PC-3 (cell line): ENCODE results near the gene GRWD1. TPM values are rescaled to one million over a fixed set of nuclear protein-coding genes. Genes with fewer than 3 reads are reported as not detected.

ENCODE experiments used
- ATAC-seq: fragments of 200-7000 bp; cut with Tn5 transposase; 2 replicates; pipeline ENCODE4 v1.9.1; 2020; ENCODE audit warnings: mild to moderate bottlenecking, moderate library complexity
- BruUV-seq: library from RNA; stranded (reverse); fragments of 400-500 nt; replicated peaks from 2 replicates; lab custom pipeline; 2021; lab: Mats Ljungman, UMichigan
- CTCF ChIA-PET: fragments of 300-600 bp; sonication (Branson Sonifier 250); formaldehyde crosslinking; loops from one replicate; lab custom pipeline; 2022; ENCODE audit warnings: antibody characterized with exemption; lab: Charles Lee
- POLR2A ChIA-PET: fragments of 300-600 bp; sonication (Branson Sonifier 250); formaldehyde crosslinking; loops from one replicate; lab custom pipeline; 2022; ENCODE audit warnings: antibody characterized with exemption; ENCODE audit not compliant: unreplicated experiment; lab: Charles Lee
- DNase-seq: peaks from one replicate; pipeline ENCODE4 v3.0.0-alpha.2; 2015
- H2AFZ ChIP-seq: fragments of 300-600 bp; sonication (generic); 2 replicates; pipeline ENCODE4 v1.6.0; 2016; ENCODE audit warnings: antibody characterized with exemption, low read length
- H3F3A ChIP-seq: fragments of 300-600 bp; sonication (generic); one replicate; pipeline ENCODE4 v1.6.0; 2017; ENCODE audit warnings: antibody characterized with exemption, low read length, control low read depth, mild to moderate bottlenecking; ENCODE audit not compliant: unreplicated experiment
- H3K27ac ChIP-seq: fragments of 300-600 bp; sonication (generic); 2 replicates; pipeline ENCODE4 v1.5.1; 2016; ENCODE audit warnings: mild to moderate bottlenecking, low read length
- H3K27me3 ChIP-seq: fragments of 300-600 bp; sonication (generic); 2 replicates; pipeline ENCODE4 v1.6.1; 2016; ENCODE audit warnings: low read length, mixed read lengths
- H3K36me3 ChIP-seq: fragments of 300-600 bp; sonication (generic); 2 replicates; pipeline ENCODE4 v1.6.1; 2016; ENCODE audit warnings: low read depth, mixed run types, low read length, mixed read lengths
- H3K4me1 ChIP-seq: fragments of 300-600 bp; sonication (generic); 2 replicates; pipeline ENCODE4 v1.5.1; 2016; ENCODE audit warnings: low read length; ENCODE audit not compliant: insufficient read depth
- H3K4me2 ChIP-seq: fragments of 300-600 bp; sonication (generic); 2 replicates; pipeline ENCODE4 v1.6.0; 2016; ENCODE audit warnings: low read length
- H3K4me3 ChIP-seq: fragments of 300-600 bp; sonication (generic); 2 replicates; pipeline ENCODE4 v1.5.1; 2016; ENCODE audit warnings: mild to moderate bottlenecking, low read length, mixed read lengths
- H3K79me2 ChIP-seq: fragments of 300-600 bp; sonication (generic); 2 replicates; pipeline ENCODE4 v1.6.1; 2017; ENCODE audit warnings: low read length, mixed read lengths
- H3K9ac ChIP-seq: fragments of 300-600 bp; sonication (generic); 2 replicates; pipeline ENCODE4 v1.6.0; 2016; ENCODE audit warnings: mild to moderate bottlenecking, low read length
- H3K9me2 ChIP-seq: fragments of 300-600 bp; sonication (generic); replicated peaks from 2 replicates; pipeline ENCODE4 v1.6.1; 2016; ENCODE audit warnings: mixed run types, low read length, mixed read lengths
- H3K9me3 ChIP-seq: fragments of 300-600 bp; sonication (generic); 2 replicates; pipeline ENCODE4 v1.6.1; 2016; ENCODE audit warnings: low read length, mixed read lengths
- H4K20me1 ChIP-seq: fragments of 300-600 bp; sonication (generic); 2 replicates; pipeline ENCODE4 v1.6.1; 2016; ENCODE audit warnings: low read length, mixed read lengths
- EZH2 ChIP-seq: fragments of 300-600 bp; sonication (generic); IDR thresholded peaks from one replicate; pipeline ENCODE4 v1.6.1; 2017; ENCODE audit warnings: antibody characterized with exemption, mild to moderate bottlenecking, low read length; ENCODE audit not compliant: unreplicated experiment
- EZH2phosphoT487 ChIP-seq: fragments of 300-600 bp; sonication (generic); IDR thresholded peaks from 2 replicates; pipeline ENCODE4 v1.6.1; 2018; ENCODE audit warnings: mild to moderate bottlenecking, antibody characterized with exemption, low read length, borderline replicate concordance
- intact Hi-C: fragments of 100-400 bp; cut with micrococcal nuclease; formaldehyde crosslinking; loops from 2 replicates; pipeline ENCODE4 v1.9.0; 2023
- total RNA-seq: library from RNA; depleted of rRNA; stranded (reverse); fragments of >200 nt; gene quantifications from 2 replicates; pipeline ENCODE4 v1.2.3, GENCODE V29; 2014
- TF ChIP-seq, protein P1 (sequence below): fragments of 300-600 bp; sonication (generic); conservative IDR thresholded peaks from 2 replicates; pipeline ENCODE4 v1.5.1; 2017; ENCODE audit warnings: antibody characterized with exemption, low read depth, mild to moderate bottlenecking, low read length

The GRWD1 gene
- total RNA-seq, 1 experiment from 2014 or later, result 33.2 TPM

DNA sequence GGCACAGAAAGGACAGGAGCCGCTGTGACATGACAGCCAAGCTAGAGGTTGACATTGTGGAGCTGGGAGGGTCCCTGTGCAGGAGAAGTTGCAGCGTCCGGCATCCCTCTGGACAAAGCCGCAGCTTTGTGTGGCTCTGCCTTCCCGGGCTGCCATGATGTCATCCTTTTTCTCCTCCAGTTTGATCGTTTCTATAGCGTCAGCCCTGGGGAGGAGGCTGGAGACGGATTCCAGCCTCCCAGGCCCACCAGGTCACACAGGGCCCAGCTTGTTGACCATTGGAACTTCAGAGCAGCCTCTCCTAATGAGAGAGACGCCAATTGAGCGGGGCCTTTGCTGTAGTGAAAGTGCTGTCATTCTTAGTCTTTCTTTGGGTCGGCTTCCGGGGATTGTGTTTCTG lies 5.8 kb downstream of the GRWD1 start:
- no peak for DNase-seq

DNA sequence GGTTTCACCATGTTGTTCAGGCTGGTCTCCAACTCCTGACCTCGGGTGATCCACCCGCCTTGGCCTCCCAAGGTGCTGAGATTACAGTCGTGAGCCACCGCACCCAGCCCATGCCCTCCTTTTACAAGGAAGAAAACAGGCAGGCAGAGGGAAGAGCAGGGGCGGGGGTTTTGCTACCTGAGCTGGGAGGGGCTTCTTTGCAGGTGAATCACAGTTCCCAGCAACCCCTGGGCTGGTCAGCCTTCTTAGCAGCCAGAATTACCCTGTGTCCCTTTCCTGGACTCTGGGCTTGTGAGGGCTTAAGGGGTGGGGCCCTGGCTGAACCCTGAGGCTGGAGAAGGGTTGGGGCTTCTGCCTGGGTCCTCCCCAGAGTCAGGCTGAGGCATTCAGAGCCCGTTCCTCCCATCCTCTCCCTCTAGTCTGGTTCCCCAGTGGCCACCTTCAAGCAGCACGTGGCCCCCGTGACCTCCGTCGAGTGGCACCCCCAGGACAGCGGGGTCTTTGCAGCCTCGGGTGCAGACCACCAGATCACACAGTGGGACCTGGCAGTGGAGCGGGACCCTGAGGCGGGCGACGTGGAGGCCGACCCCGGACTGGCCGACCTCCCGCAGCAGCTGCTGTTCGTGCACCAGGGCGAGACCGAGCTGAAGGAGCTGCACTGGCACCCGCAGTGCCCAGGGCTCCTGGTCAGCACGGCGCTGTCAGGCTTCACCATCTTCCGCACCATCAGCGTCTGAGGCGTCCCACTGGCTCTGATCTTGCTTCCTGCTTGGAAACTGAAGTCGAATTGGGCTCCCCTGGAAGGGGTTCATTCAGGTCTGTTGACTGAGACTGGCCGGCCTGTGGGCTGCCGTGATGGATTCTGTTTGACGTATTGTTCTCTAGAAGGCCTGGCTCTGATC lies 6.8 kb downstream of the GRWD1 start:
- no peaks in the 10 kb centered on the region for H4K20me1 ChIP-seq
- ATAC-seq (peak; percentile 15; the same call in 1 of the 2 replicates), DNase-seq (peak; percentile 24)

More for the DNA sequence above, 5.8 kb downstream of the GRWD1 start:
- Histone ChIP-seq H3K9me2 (no peaks in the 10 kb centered on the region), H2AFZ (no peak overlapping the region), H3K4me1 (peaks cover 6% of the 10 kb centered on the region), H3K9ac (no peak overlapping the region), H3K79me2 (peaks cover 30% of the 10 kb centered on the region), H3K27me3 (no peaks in the 10 kb centered on the region), H3F3A (no peaks in the 10 kb centered on the region), H3K27ac (no peak overlapping the region), H3K4me3 (no peak overlapping the region), H3K4me2 (no peak overlapping the region), H4K20me1 (no peaks in the 10 kb centered on the region), H3K36me3 (peaks cover 42% of the 10 kb centered on the region), H3K9me3 (no peaks in the 10 kb centered on the region)
- BruUV-seq, result no TSS peak
- CTCF ChIA-PET, result no interaction called here
- intact Hi-C loops, result no loop called here
- POLR2A ChIA-PET, result no interaction called here
- TF ChIP-seq EZH2phosphoT487 (no peak), EZH2 (no peak)
- TF ChIP-seq, protein P1, sequence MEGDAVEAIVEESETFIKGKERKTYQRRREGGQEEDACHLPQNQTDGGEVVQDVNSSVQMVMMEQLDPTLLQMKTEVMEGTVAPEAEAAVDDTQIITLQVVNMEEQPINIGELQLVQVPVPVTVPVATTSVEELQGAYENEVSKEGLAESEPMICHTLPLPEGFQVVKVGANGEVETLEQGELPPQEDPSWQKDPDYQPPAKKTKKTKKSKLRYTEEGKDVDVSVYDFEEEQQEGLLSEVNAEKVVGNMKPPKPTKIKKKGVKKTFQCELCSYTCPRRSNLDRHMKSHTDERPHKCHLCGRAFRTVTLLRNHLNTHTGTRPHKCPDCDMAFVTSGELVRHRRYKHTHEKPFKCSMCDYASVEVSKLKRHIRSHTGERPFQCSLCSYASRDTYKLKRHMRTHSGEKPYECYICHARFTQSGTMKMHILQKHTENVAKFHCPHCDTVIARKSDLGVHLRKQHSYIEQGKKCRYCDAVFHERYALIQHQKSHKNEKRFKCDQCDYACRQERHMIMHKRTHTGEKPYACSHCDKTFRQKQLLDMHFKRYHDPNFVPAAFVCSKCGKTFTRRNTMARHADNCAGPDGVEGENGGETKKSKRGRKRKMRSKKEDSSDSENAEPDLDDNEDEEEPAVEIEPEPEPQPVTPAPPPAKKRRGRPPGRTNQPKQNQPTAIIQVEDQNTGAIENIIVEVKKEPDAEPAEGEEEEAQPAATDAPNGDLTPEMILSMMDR, result no peak
- no peak for ATAC-seq

More for the DNA sequence above, 6.8 kb downstream of the GRWD1 start:
- Histone ChIP-seq H3K27ac (no peak overlapping the region), H3K4me1 (peaks cover 3% of the 10 kb centered on the region; the same call in 1 of the 2 replicates), H3K27me3 (no peaks in the 10 kb centered on the region), H3K9ac (no peak overlapping the region), H3F3A (no peaks in the 10 kb centered on the region), H3K79me2 (peaks cover 23% of the 10 kb centered on the region), H3K36me3 (peaks cover 38% of the 10 kb centered on the region), H2AFZ (no peak overlapping the region), H3K4me3 (no peak overlapping the region), H3K4me2 (no peak overlapping the region), H3K9me2 (no peaks in the 10 kb centered on the region), H3K9me3 (no peaks in the 10 kb centered on the region)
- POLR2A ChIA-PET, result no interaction called here
- no TSS peak for BruUV-seq
- CTCF ChIA-PET, result no interaction called here
- no peak for TF ChIP-seq EZH2phosphoT487
- TF ChIP-seq EZH2, result no peak
- TF ChIP-seq, protein P1, result no peak
- intact Hi-C loops, result no loop called here
